Endothelial cell of umbilical vein (primary cell): ENCODE measurements around the gene CEACAM16. TPM values are rescaled to one million over a fixed set of nuclear protein-coding genes. Genes with fewer than 3 reads are reported as not detected.
A peak's percentile ranks its signal among the peaks of the same experiment; 100 is the strongest.

Source experiments
- BruUV-seq: library from RNA; stranded (reverse); fragments of 400-500 nt; replicated peaks from 2 replicates; lab custom pipeline; 2021; lab: Mats Ljungman, UMichigan
- CTCF ChIA-PET: fragments of 300-600, 350-600 bp; sonication (Branson Sonifier 250); formaldehyde crosslinking; loops from one replicate; lab custom pipeline; 2021; ENCODE audit warnings: antibody characterized with exemption, inconsistent platforms; lab: Charles Lee
- POLR2A ChIA-PET: fragments of 300-600, 350-600 bp; sonication (Branson Sonifier 250); formaldehyde crosslinking; loops from one replicate; lab custom pipeline; 2021; ENCODE audit warnings: antibody characterized with exemption, inconsistent platforms; lab: Charles Lee
- DNase-seq: peaks from one replicate; pipeline ENCODE4 v3.0.0-alpha.2; 2011; ENCODE audit warnings: low read depth, low spot score
- FAIRE-seq: peaks from 2 replicates; lab custom pipeline; 2011; peaks lifted over from hg19 to GRCh38; lab: Jason Lieb, UNC
- H2AFZ ChIP-seq: 2 replicates; pipeline ENCODE4 v1.6.0; 2012; ENCODE audit warnings: low read depth, low read length, control low read depth, inconsistent platforms
- H3K27ac ChIP-seq: 2 replicates; pipeline ENCODE4 v1.5.1; 2011; ENCODE audit warnings: low read depth, mild to moderate bottlenecking, control low read depth, low read length, moderate library complexity; ENCODE audit not compliant: insufficient read depth
- H3K27me3 ChIP-seq, 2 experiments: 2 replicates each; pipeline versions ENCODE4 v1.6.0 to v1.6.1; 2011; ENCODE audit warnings: low read length in 2 of 2, mixed read lengths in 1 of 2; ENCODE audit not compliant: control insufficient read depth in 2 of 2, insufficient read depth in 2 of 2
- H3K36me3 ChIP-seq, 2 experiments: 2 replicates in 1 of 2; 3 replicates in 1 of 2; pipeline ENCODE4 v1.5.1; 2011; ENCODE audit warnings: low read length in 2 of 2, mild to moderate bottlenecking in 1 of 2, moderate library complexity in 1 of 2; ENCODE audit not compliant: control insufficient read depth in 2 of 2, insufficient read depth in 2 of 2; ENCODE audit errors: extremely low read depth in 1 of 2
- H3K4me1 ChIP-seq: 3 replicates; pipeline ENCODE4 v1.5.1; 2011; ENCODE audit warnings: mild to moderate bottlenecking, low read length; ENCODE audit not compliant: control insufficient read depth, insufficient read depth; ENCODE audit errors: extremely low read depth
- H3K4me2 ChIP-seq: 2 replicates; pipeline ENCODE4 v1.6.1; 2011; ENCODE audit warnings: low read length, control low read depth, mixed read lengths; ENCODE audit not compliant: insufficient read depth
- H3K4me3 ChIP-seq, 3 experiments: fragments of 200-600 bp in 1 of 3; sonication (generic), shearing (Covaris generic) in 1 of 3; replicated peaks in 1 of 3; 2 replicates each; pipeline ENCODE4 v1.5.1; 2011 to 2016; ENCODE audit warnings: control low read depth in 3 of 3, low read length in 3 of 3, mild to moderate bottlenecking in 2 of 3, inconsistent platforms in 1 of 3, low read depth in 1 of 3, moderate library complexity in 1 of 3; ENCODE audit not compliant: insufficient read depth in 1 of 3
- H3K79me2 ChIP-seq: 2 replicates; pipeline ENCODE4 v1.6.0; 2012; ENCODE audit warnings: low read length, inconsistent platforms; ENCODE audit not compliant: control insufficient read depth, insufficient read depth
- H3K9ac ChIP-seq: replicated peaks from 2 replicates; pipeline ENCODE3; 2011; ENCODE audit warnings: low read length, control low read depth; ENCODE audit not compliant: insufficient read depth; ENCODE audit errors: extremely low read depth
- H3K9me1 ChIP-seq: replicated peaks from 3 replicates; pipeline ENCODE4 v1.6.0; 2011; ENCODE audit warnings: mild to moderate bottlenecking, low read length; ENCODE audit not compliant: control insufficient read depth, insufficient read depth; ENCODE audit errors: extremely low read depth
- H3K9me3 ChIP-seq: replicated peaks from 2 replicates; pipeline ENCODE4 v1.5.1; 2012; ENCODE audit warnings: low read length, inconsistent platforms; ENCODE audit not compliant: control insufficient read depth, insufficient read depth
- H4K20me1 ChIP-seq: replicated peaks from 2 replicates; pipeline ENCODE3; 2011; ENCODE audit warnings: mild to moderate bottlenecking, low read length; ENCODE audit not compliant: control insufficient read depth, insufficient read depth; ENCODE audit errors: extremely low read depth
- FOS ChIP-seq: IDR thresholded peaks from 2 replicates; pipeline ENCODE4 v1.6.1; 2011; ENCODE audit warnings: mild to moderate bottlenecking, low read length, moderate library complexity, borderline replicate concordance; ENCODE audit not compliant: insufficient read depth
- GATA2 ChIP-seq: IDR thresholded peaks from 2 replicates; pipeline ENCODE4 v1.7.0; 2011; ENCODE audit warnings: low read depth, mild to moderate bottlenecking, moderate library complexity, mixed read lengths, low read length; ENCODE audit not compliant: insufficient read length, insufficient read depth
- JUN ChIP-seq: IDR thresholded peaks from 2 replicates; pipeline ENCODE4 v1.6.1; 2011; ENCODE audit warnings: borderline replicate concordance, low read depth; ENCODE audit not compliant: insufficient read length, insufficient read depth
- POLR2A ChIP-seq: IDR thresholded peaks from 2 replicates; pipeline ENCODE4 v1.6.1; 2012; ENCODE audit warnings: low read depth, mild to moderate bottlenecking, control low read depth, low read length
- POLR2AphosphoS5 ChIP-seq: IDR thresholded peaks from 2 replicates; pipeline ENCODE4 v1.6.1; 2012; ENCODE audit warnings: low read depth, mild to moderate bottlenecking, control low read depth, low read length, moderate library complexity; ENCODE audit not compliant: insufficient read depth
- dilution Hi-C: fragments of 300-500 bp; cut with MboI; formaldehyde crosslinking; loops from one replicate; pipeline ENCODE4 v1.15.0; 2019; ENCODE audit warnings: low sequenced_read_pairs; ENCODE audit not compliant: extremely low pct_ligation_motif_present
- intact Hi-C: fragments of 100-400 bp; cut with micrococcal nuclease; formaldehyde crosslinking; loops from one replicate; pipeline ENCODE4 v1.10.0; 2022
- polyA plus RNA-seq, 4 experiments: library from polyadenylated mRNA; depleted of rRNA in 3 of 4; stranded (reverse) in 3 of 4; unstranded in 1 of 4; fragments of >200 nt; gene quantifications; 2 replicates each; pipeline versions ENCODE4 v1.2.1 to v1.2.3, GENCODE V29; 2011 to 2012; ENCODE audit warnings: missing spikeins in 1 of 4
- total RNA-seq: library from RNA; stranded (reverse); gene quantifications from 2 replicates; pipeline ENCODE4 v1.2.3, GENCODE V29; 2021
- TF ChIP-seq, protein P1 (sequence below): IDR thresholded peaks from 2 replicates; pipeline ENCODE4 v1.6.1; 2011; ENCODE audit not compliant: insufficient read depth, insufficient read length

CEACAM16 gene
- total and polyA plus RNA-seq, 2 donors (not counting 3 experiments of a cell fraction or from before 2014, with no cell fraction given), result not detected

DNA sequence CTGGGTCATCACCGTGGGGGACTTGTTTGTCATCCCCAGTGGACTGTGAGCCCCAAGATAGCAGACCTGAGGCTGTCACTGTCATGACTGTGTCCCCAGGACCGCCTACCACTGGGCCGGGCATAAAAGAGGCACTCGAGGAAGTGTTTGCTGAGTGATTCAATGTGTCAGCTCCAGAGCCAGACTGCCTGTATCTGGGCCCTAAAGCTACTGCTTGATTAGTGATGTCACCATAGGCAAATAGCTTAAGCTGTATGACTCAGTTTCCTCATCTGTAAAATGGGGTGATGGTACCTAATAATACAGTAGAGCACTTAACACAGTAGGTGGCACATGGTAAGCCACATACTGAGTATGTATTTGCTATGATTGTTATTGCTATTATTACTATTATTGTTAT lies 38.9 kb upstream of the CEACAM16 start:
- peak; percentile 15 for TF ChIP-seq JUN
- no peak for TF ChIP-seq GATA2
- peak; percentile 41 for TF ChIP-seq POLR2AphosphoS5
- TF ChIP-seq, protein P1, sequence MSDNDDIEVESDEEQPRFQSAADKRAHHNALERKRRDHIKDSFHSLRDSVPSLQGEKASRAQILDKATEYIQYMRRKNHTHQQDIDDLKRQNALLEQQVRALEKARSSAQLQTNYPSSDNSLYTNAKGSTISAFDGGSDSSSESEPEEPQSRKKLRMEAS, result no peak
- no peak for TF ChIP-seq FOS
- TF ChIP-seq POLR2A, result peak; percentile 25
- FAIRE-seq, result no peak
- Histone ChIP-seq H3K36me3 (peaks cover 43 to 45% of the 10 kb centered on the region in 2 experiments), H4K20me1 (no peaks in the 10 kb centered on the region), H3K4me2 (no peak overlapping the region), H3K4me3 (no peak overlapping the region), H3K79me2 (peaks cover 2% of the 10 kb centered on the region), H3K27me3 (no peaks in the 10 kb centered on the region), H3K9me1 (no peaks in the 10 kb centered on the region), H3K9ac (no peak overlapping the region), H3K27ac (no peak overlapping the region), H2AFZ (no peak overlapping the region), H3K9me3 (no peaks in the 10 kb centered on the region), H3K4me1 (no peaks in the 10 kb centered on the region)
- BruUV-seq, result no TSS peak
- dilution Hi-C loops (no loop called here), intact Hi-C loops (no loop called here)
- ChIA-PET POLR2A (no interaction called here), CTCF (interaction anchor here (0.9 to 13.3 kb wide), 5 partner anchors 12 to 111 kb away, joined by 3 to 272 read pairs (median 15); no protein-coding TSS in a partner anchor)
- no peak for DNase-seq

DNA sequence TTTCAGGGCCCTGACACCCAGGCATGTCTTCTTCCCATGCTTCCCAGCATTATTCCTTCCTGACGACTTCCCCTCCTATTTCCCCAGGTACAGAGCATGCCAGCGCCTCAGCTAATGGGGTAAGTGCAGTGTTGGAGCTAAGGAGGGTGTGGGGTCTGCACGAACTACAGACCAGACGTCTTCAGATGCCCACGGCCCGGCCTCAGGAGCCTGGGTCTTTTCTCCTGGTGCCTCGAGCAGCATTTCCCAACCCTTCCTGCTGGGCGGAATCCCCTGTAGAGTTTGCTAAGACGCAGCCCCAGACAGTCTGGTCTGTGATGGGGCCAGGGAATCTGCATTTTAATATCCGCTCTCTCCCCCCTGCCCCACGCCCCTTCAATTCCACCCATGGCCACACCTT lies 37.7 kb upstream of the CEACAM16 start:
- H3K4me3 ChIP-seq, result no peak overlapping the region
- H3K79me2 ChIP-seq, result peaks cover 2% of the 10 kb centered on the region
- TF ChIP-seq JUN, result no peak
- TF ChIP-seq POLR2AphosphoS5, result peak; percentile 55
- BruUV-seq, result no TSS peak
- peaks cover 39 to 45% of the 10 kb centered on the region in 2 experiments for H3K36me3 ChIP-seq
- H3K4me2 ChIP-seq, result no peak overlapping the region
- H2AFZ ChIP-seq, result no peak overlapping the region
- dilution Hi-C loops, result no loop called here
- no peaks in the 10 kb centered on the region for H3K4me1 ChIP-seq
- POLR2A ChIA-PET, result no interaction called here
- no peaks in the 10 kb centered on the region for H3K9me3 ChIP-seq
- CTCF ChIA-PET, result interaction anchor here (1.4 to 13.3 kb wide), 5 partner anchors 13 to 110 kb away, joined by 5 to 272 read pairs (median 15); no protein-coding TSS in a partner anchor
- H3K27ac ChIP-seq, result no peak overlapping the region
- no peak for DNase-seq
- no peaks in the 10 kb centered on the region for H3K27me3 ChIP-seq
- intact Hi-C loops, result no loop called here
- H4K20me1 ChIP-seq, result no peaks in the 10 kb centered on the region
- FAIRE-seq, result no peak
- no peaks in the 10 kb centered on the region for H3K9me1 ChIP-seq
- no peak overlapping the region for H3K9ac ChIP-seq
